ENCODE results near the gene MAN1A1. TPM values are rescaled to one million over a fixed set of nuclear protein-coding genes. Genes with fewer than 3 reads are reported as not detected.

MAN1A1 gene
- polyA plus RNA-seq, 1 donor (not counting 4 experiments of a cell fraction or from before 2014, with no cell fraction given), result 20.2 TPM

DNA sequence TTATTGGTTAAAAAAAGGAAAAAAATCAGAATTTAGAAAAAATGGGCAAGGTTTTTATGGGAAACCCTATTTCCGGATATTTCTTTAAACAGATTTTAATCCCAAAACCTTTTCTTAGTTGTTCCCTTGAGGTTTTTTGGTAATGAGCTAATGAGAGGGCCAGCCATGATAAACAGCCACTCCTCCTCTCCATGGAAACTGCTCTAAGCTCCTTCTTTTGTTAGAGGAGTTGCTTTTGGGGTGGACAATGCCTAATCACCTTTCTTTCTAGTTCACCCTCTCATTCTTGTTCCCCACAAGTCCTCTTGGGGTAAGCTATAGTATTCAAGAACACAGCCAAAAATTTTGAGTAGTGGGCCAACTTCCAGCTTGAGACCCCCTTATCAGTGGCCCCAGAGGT, 166.1 kb downstream of the MAN1A1 start:
- Histone ChIP-seq H3K36me3 (ENCODE audit: control insufficient read depth in 2 of 2, extremely low read depth in 1 of 2, insufficient read depth in 2 of 2, low read length in 2 of 2) (peaks cover 0 to 6% of the 10 kb centered on the region in 2 experiments), H3K9me3 (ENCODE audit: control insufficient read depth, low read depth, low read length) (no peaks in the 10 kb centered on the region), H3K9me1 (ENCODE audit: control insufficient read depth, extremely low read depth, insufficient read depth, low read length) (no peaks in the 10 kb centered on the region), H3K4me1 (ENCODE audit: control insufficient read depth, extremely low read depth, insufficient read depth, low read length) (no peaks in the 10 kb centered on the region), H4K20me1 (ENCODE audit: control insufficient read depth, extremely low read depth, insufficient read depth, low read length) (no peaks in the 10 kb centered on the region), H3K27ac (ENCODE audit: control insufficient read depth, insufficient read depth, low read length) (no peak overlapping the region), H3K4me2 (ENCODE audit: control insufficient read depth, extremely low read depth, insufficient read depth, low read depth, low read length) (no peak overlapping the region), H3K79me2 (ENCODE audit: control insufficient read depth, insufficient read depth, low read length) (no peaks in the 10 kb centered on the region), H3K4me3 (ENCODE audit: control insufficient read depth in 2 of 3, extremely low read depth in 1 of 3, insufficient read depth in 2 of 3, low read depth in 1 of 3, low read length in 3 of 3) (no peak overlapping the region), H2AFZ (ENCODE audit: control insufficient read depth, low read length) (no peak overlapping the region), H3K9ac (ENCODE audit: control insufficient read depth, extremely low read depth, insufficient read depth, low read length) (no peak overlapping the region), H3K27me3 (ENCODE audit: control insufficient read depth, extremely low read depth, insufficient read depth, low read length) (no peaks in the 10 kb centered on the region)
- dilution Hi-C loops (cut with MboI; ENCODE audit: extremely low pct_ligation_motif_present, low sequenced_read_pairs), result no loop called here
- FAIRE-seq (no peak), DNase-seq (ENCODE audit: low read depth, low spot score) (no peak)
- TF ChIP-seq EZH2 (IDR thresholded peaks at IDR 0.05; ENCODE audit: low read length) (no peak), CTCF (optimal IDR thresholded peaks at IDR 0.05 in 1 of 3, IDR thresholded peaks at IDR 0.05 in 1 of 3, conservative IDR thresholded peaks at IDR 0.05 in 1 of 3; ENCODE audit: extremely low read depth in 1 of 3, insufficient read depth in 2 of 3, low read length in 3 of 3) (no peak)

DNA sequence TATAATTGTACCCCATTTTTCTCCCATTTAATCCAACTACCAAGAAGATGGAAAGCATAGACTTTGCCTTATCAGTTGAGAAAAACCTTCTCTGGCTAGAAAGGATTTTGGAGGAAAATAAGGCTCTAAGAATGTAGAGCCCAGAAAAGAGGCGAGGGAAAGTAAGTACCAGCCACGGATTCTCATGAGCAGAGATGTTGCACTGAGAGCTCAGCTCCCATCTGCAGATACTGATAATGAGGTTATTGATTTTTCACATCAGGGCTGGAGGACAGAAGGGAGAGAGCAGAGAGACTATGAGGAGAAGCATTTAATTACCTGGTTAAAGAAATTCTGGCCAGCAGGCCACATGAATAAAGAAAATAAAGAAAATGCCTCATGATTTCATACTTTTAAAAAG, 166.7 kb downstream of the MAN1A1 start:
- no peaks in the 10 kb centered on the region for H3K27me3 ChIP-seq (ENCODE audit: control insufficient read depth, extremely low read depth, insufficient read depth, low read length)
- no peaks in the 10 kb centered on the region for H3K4me1 ChIP-seq (ENCODE audit: control insufficient read depth, extremely low read depth, insufficient read depth, low read length)
- H3K36me3 ChIP-seq (ENCODE audit: control insufficient read depth in 2 of 2, extremely low read depth in 1 of 2, insufficient read depth in 2 of 2, low read length in 2 of 2), result peaks cover 0 to 6% of the 10 kb centered on the region in 2 experiments
- TF ChIP-seq EZH2 (IDR thresholded peaks at IDR 0.05; ENCODE audit: low read length) (no peak), CTCF (optimal IDR thresholded peaks at IDR 0.05 in 1 of 3, IDR thresholded peaks at IDR 0.05 in 1 of 3, conservative IDR thresholded peaks at IDR 0.05 in 1 of 3; ENCODE audit: extremely low read depth in 1 of 3, insufficient read depth in 2 of 3, low read length in 3 of 3) (no peak)
- no peaks in the 10 kb centered on the region for H4K20me1 ChIP-seq (ENCODE audit: control insufficient read depth, extremely low read depth, insufficient read depth, low read length)
- H3K9me3 ChIP-seq (ENCODE audit: control insufficient read depth, low read depth, low read length), result no peaks in the 10 kb centered on the region
- no peaks in the 10 kb centered on the region for H3K79me2 ChIP-seq (ENCODE audit: control insufficient read depth, insufficient read depth, low read length)
- H3K27ac ChIP-seq (ENCODE audit: control insufficient read depth, insufficient read depth, low read length), result no peak overlapping the region
- no peaks in the 10 kb centered on the region for H3K9me1 ChIP-seq (ENCODE audit: control insufficient read depth, extremely low read depth, insufficient read depth, low read length)
- no peak overlapping the region for H3K4me2 ChIP-seq (ENCODE audit: control insufficient read depth, extremely low read depth, insufficient read depth, low read depth, low read length)
- no peak for FAIRE-seq
- DNase-seq (ENCODE audit: low read depth, low spot score), result no peak
- dilution Hi-C loops (cut with MboI; ENCODE audit: extremely low pct_ligation_motif_present, low sequenced_read_pairs), result no loop called here
- no peak overlapping the region for H3K9ac ChIP-seq (ENCODE audit: control insufficient read depth, extremely low read depth, insufficient read depth, low read length)
- no peak overlapping the region for H2AFZ ChIP-seq (ENCODE audit: control insufficient read depth, low read length)
- H3K4me3 ChIP-seq (ENCODE audit: control insufficient read depth in 2 of 3, extremely low read depth in 1 of 3, insufficient read depth in 2 of 3, low read depth in 1 of 3, low read length in 3 of 3), result no peak overlapping the region

All from keratinocyte (primary cell).